Ishikawa (cell line): Measurements from ENCODE around the gene ATP2C2.

Source experiments
- CEBPB ChIP-seq: IDR thresholded peaks from 2 replicates; pipeline ENCODE4 v1.6.1; 2012
- CREB1 ChIP-seq: IDR thresholded peaks from 2 replicates; pipeline ENCODE4 v1.6.1; 2012; ENCODE audit warnings: low read depth
- EGR1 ChIP-seq: IDR thresholded peaks from 2 replicates; pipeline ENCODE4 v1.6.1; 2012
- EP300 ChIP-seq: IDR thresholded peaks from 2 replicates; pipeline ENCODE4 v1.6.1; 2012; ENCODE audit warnings: borderline replicate concordance
- FOXM1 ChIP-seq: IDR thresholded peaks from 2 replicates; pipeline ENCODE4 v1.6.1; 2012; ENCODE audit warnings: low read depth, borderline replicate concordance
- MAX ChIP-seq: IDR thresholded peaks from 2 replicates; pipeline ENCODE4 v1.6.1; 2012
- NFIC ChIP-seq: IDR thresholded peaks from 2 replicates; pipeline ENCODE4 v1.6.1; 2012
- RAD21 ChIP-seq: IDR thresholded peaks from 2 replicates; pipeline ENCODE4 v1.6.1; 2012; ENCODE audit warnings: low read depth
- REST ChIP-seq: IDR thresholded peaks from 2 replicates; pipeline ENCODE4 v1.6.1; 2012; ENCODE audit warnings: low read depth, mild to moderate bottlenecking
- TAF1 ChIP-seq: IDR thresholded peaks from 2 replicates; pipeline ENCODE4 v1.6.1; 2012; ENCODE audit warnings: low read depth, mild to moderate bottlenecking
- TCF12 ChIP-seq: IDR thresholded peaks from 2 replicates; pipeline ENCODE4 v1.6.1; 2012; ENCODE audit warnings: low read depth
- TEAD4 ChIP-seq: IDR thresholded peaks from 2 replicates; pipeline ENCODE4 v1.6.1; 2012
- USF1 ChIP-seq: IDR thresholded peaks from 2 replicates; pipeline ENCODE4 v1.6.1; 2012
- YY1 ChIP-seq: IDR thresholded peaks from 2 replicates; pipeline ENCODE4 v1.6.1; 2012; ENCODE audit warnings: low read depth
- ZBTB7A ChIP-seq: IDR thresholded peaks from 2 replicates; pipeline ENCODE4 v1.6.1; 2012; ENCODE audit warnings: low read depth

Gene ATP2C2

GRCh38 chr16:84508502-84508901, 140.2 kb downstream of the ATP2C2 start:
- TF ChIP-seq EGR1: no peak
- TF ChIP-seq EP300: no peak
- TF ChIP-seq YY1: no peak
- TF ChIP-seq RAD21: no peak
- no peak for TF ChIP-seq NFIC
- no peak for TF ChIP-seq ZBTB7A
- TF ChIP-seq TAF1: no peak
- no peak for TF ChIP-seq MAX
- TF ChIP-seq REST: no peak
- TF ChIP-seq FOXM1: no peak
- no peak for TF ChIP-seq TEAD4
- TF ChIP-seq USF1: no peak
- TF ChIP-seq CEBPB: no peak
- TF ChIP-seq TCF12: no peak
- TF ChIP-seq CREB1: no peak

GRCh38 chr16:84509032-84509950, 141.0 kb downstream of the ATP2C2 start:
- no peak for TF ChIP-seq EP300
- no peak for TF ChIP-seq NFIC
- TF ChIP-seq RAD21: no peak
- no peak for TF ChIP-seq REST
- TF ChIP-seq FOXM1: no peak
- TF ChIP-seq CEBPB: no peak
- no peak for TF ChIP-seq TAF1
- TF ChIP-seq TEAD4: no peak
- TF ChIP-seq CREB1: no peak
- TF ChIP-seq TCF12: no peak
- TF ChIP-seq ZBTB7A: no peak
- no peak for TF ChIP-seq MAX

- TF ChIP-seq NFIC: no peak
- TF ChIP-seq MAX: peak; percentile 61
- peak; percentile 95 for TF ChIP-seq RAD21
Measured at GRCh38 chr16:84511180-84511800, 143.0 kb downstream of the ATP2C2 start.

- TF ChIP-seq TCF12: no peak
Measured at GRCh38 chr16:84511831-84512230, 143.5 kb downstream of the ATP2C2 start.

GRCh38 chr16:84513123-84513522, 144.8 kb downstream of the ATP2C2 start:
- no peak for TF ChIP-seq ZBTB7A
- TF ChIP-seq TAF1: no peak
- TF ChIP-seq EP300: no peak
- no peak for TF ChIP-seq TCF12
- TF ChIP-seq TEAD4: no peak
- TF ChIP-seq MAX: no peak
- no peak for TF ChIP-seq RAD21
- TF ChIP-seq NFIC: no peak
- no peak for TF ChIP-seq FOXM1
- TF ChIP-seq CREB1: no peak
- no peak for TF ChIP-seq YY1
- no peak for TF ChIP-seq USF1
- TF ChIP-seq EGR1: no peak
- no peak for TF ChIP-seq REST
